WTC11 (cell line): ENCODE measurements around the gene TUBA3C. TPM values are rescaled to one million over a fixed set of nuclear protein-coding genes. Genes with fewer than 3 reads are reported as not detected.

Experiments used
- ATAC-seq: fragments of 200-7000 bp; cut with Tn5 transposase; 2 replicates; pipeline ENCODE4 v1.10.0; 2021; ENCODE audit warnings: mild to moderate bottlenecking, moderate library complexity
- CTCF ChIA-PET: fragments of 300-600 bp; sonication (Branson Sonifier 250); formaldehyde crosslinking; loops from one replicate; lab custom pipeline; 2021; ENCODE audit warnings: antibody characterized with exemption; lab: Charles Lee
- POLR2A ChIA-PET: fragments of 350-600 bp; sonication (Branson Sonifier 250); formaldehyde crosslinking; loops from one replicate; lab custom pipeline; 2021; ENCODE audit warnings: antibody characterized with exemption; lab: Charles Lee
- DNase-seq: peaks from one replicate; pipeline ENCODE4 v3.0.0; 2021; ENCODE audit warnings: low spot score
- H3K27ac Mint-ChIP-seq: 2 replicates; pipeline ENCODE4 v1.8.0; 2021; ENCODE audit warnings: mixed read lengths
- H3K27me3 Mint-ChIP-seq: 2 replicates; pipeline ENCODE4 v1.8.0; 2021; ENCODE audit warnings: low read depth, mild to moderate bottlenecking, moderate library complexity, mixed read lengths
- H3K36me3 Mint-ChIP-seq: 2 replicates; pipeline ENCODE4 v1.8.0; 2021; ENCODE audit warnings: mixed read lengths
- H3K4me1 Mint-ChIP-seq: 2 replicates; pipeline ENCODE4 v1.8.0; 2022; ENCODE audit warnings: mixed read lengths
- H3K4me3 Mint-ChIP-seq: 2 replicates; pipeline ENCODE4 v1.8.0; 2021; ENCODE audit warnings: mild to moderate bottlenecking, moderate library complexity, mixed read lengths
- H3K9me3 Mint-ChIP-seq: 2 replicates; pipeline ENCODE4 v1.8.0; 2021; ENCODE audit warnings: mixed read lengths
- GABPB1 ChIP-seq: sonication (generic); formaldehyde crosslinking; IDR thresholded peaks from 2 replicates; pipeline ENCODE4 v1.8.1; 2023; ENCODE audit warnings: mild to moderate bottlenecking, missing genetic modification reagents
- NFE2L1 ChIP-seq: sonication (generic); formaldehyde crosslinking; IDR thresholded peaks from 2 replicates; pipeline ENCODE4 v1.8.1; 2023; ENCODE audit warnings: missing genetic modification reagents
- NR1H2 ChIP-seq: sonication (generic); formaldehyde crosslinking; IDR thresholded peaks from 2 replicates; pipeline ENCODE4 v1.9.0; 2021; ENCODE audit warnings: mild to moderate bottlenecking, moderate library complexity, missing genetic modification reagents
- RORB ChIP-seq: fragments of 250-450 bp; sonication (Bioruptor Pico); IDR thresholded peaks from 2 replicates; pipeline ENCODE4 v1.9.0; 2021; ENCODE audit warnings: mild to moderate bottlenecking
- SP1 ChIP-seq: sonication (generic); formaldehyde crosslinking; conservative IDR thresholded peaks from 2 replicates; pipeline ENCODE4 v1.8.1; 2022; ENCODE audit warnings: missing genetic modification reagents
- ZNF121 ChIP-seq: sonication (generic); formaldehyde crosslinking; IDR thresholded peaks from 2 replicates; pipeline ENCODE4 v1.8.0; 2023; ENCODE audit warnings: missing genetic modification reagents
- ZNF138 ChIP-seq: sonication (generic); formaldehyde crosslinking; conservative IDR thresholded peaks from 2 replicates; pipeline ENCODE4 v1.8.1; 2022; ENCODE audit warnings: mild to moderate bottlenecking, moderate library complexity, missing genetic modification reagents
- ZNF219 ChIP-seq: sonication (generic); formaldehyde crosslinking; IDR thresholded peaks from 2 replicates; pipeline ENCODE4 v1.8.0; 2023; ENCODE audit warnings: missing genetic modification reagents, mild to moderate bottlenecking, borderline replicate concordance
- ZNF232 ChIP-seq: sonication (generic); formaldehyde crosslinking; IDR thresholded peaks from 2 replicates; pipeline ENCODE4 v1.8.0; 2022; ENCODE audit warnings: mild to moderate bottlenecking, missing genetic modification reagents
- ZNF263 ChIP-seq: sonication (generic); formaldehyde crosslinking; IDR thresholded peaks from 2 replicates; pipeline ENCODE4 v1.8.1; 2022; ENCODE audit warnings: low read depth, mild to moderate bottlenecking, moderate library complexity, missing genetic modification reagents
- ZNF671 ChIP-seq: fragments of 250-450 bp; sonication (Bioruptor Pico); IDR thresholded peaks from 2 replicates; pipeline ENCODE4 v1.8.0; 2021; ENCODE audit warnings: mild to moderate bottlenecking
- total RNA-seq: library from RNA; stranded (reverse); gene quantifications from 3 replicates; pipeline ENCODE4 v1.2.3, GENCODE V29; 2021
- TF ChIP-seq, protein P1 (sequence below): sonication (generic); formaldehyde crosslinking; IDR thresholded peaks from 2 replicates; pipeline ENCODE4 v1.8.1; 2022; ENCODE audit warnings: mild to moderate bottlenecking, moderate library complexity, missing genetic modification reagents
- TF ChIP-seq, protein P2 (sequence below): sonication (generic); formaldehyde crosslinking; IDR thresholded peaks from 2 replicates; pipeline ENCODE4 v1.8.1; 2023; ENCODE audit warnings: mild to moderate bottlenecking, missing genetic modification reagents
- TF ChIP-seq, protein P3 (sequence below): fragments of 250-450 bp; sonication (Bioruptor Pico); IDR thresholded peaks from 2 replicates; pipeline ENCODE4 v1.9.0; 2021; ENCODE audit warnings: mild to moderate bottlenecking
- TF ChIP-seq, protein P4 (sequence below): fragments of 200-600 bp; IDR thresholded peaks from 2 replicates; pipeline ENCODE4 v1.8.0; 2022; ENCODE audit warnings: antibody characterized with exemption
- TF ChIP-seq, protein P5 (sequence below): sonication (generic); formaldehyde crosslinking; conservative IDR thresholded peaks from 2 replicates; pipeline ENCODE4 v1.8.1; 2022; ENCODE audit warnings: mild to moderate bottlenecking, missing genetic modification reagents
- TF ChIP-seq, protein P6 (sequence below): sonication (generic); formaldehyde crosslinking; IDR thresholded peaks from 2 replicates; pipeline ENCODE4 v1.8.0; 2022; ENCODE audit warnings: mild to moderate bottlenecking, missing genetic modification reagents
- TF ChIP-seq, protein P7 (sequence below): sonication (generic); formaldehyde crosslinking; IDR thresholded peaks from 2 replicates; pipeline ENCODE4 v1.8.0; 2022; ENCODE audit warnings: mild to moderate bottlenecking, missing genetic modification reagents
- TF ChIP-seq, protein P8 (sequence below): fragments of 250-450 bp; sonication (Bioruptor Pico); IDR thresholded peaks from 2 replicates; pipeline ENCODE4 v2.1.2; 2022; ENCODE audit warnings: mild to moderate bottlenecking, moderate library complexity
- TF ChIP-seq, protein P9 (sequence below): sonication (generic); formaldehyde crosslinking; IDR thresholded peaks from 2 replicates; pipeline ENCODE4 v1.8.1; 2023; ENCODE audit warnings: mild to moderate bottlenecking, missing genetic modification reagents

TUBA3C gene
- total RNA-seq, 1 experiment from 2014 or later: not detected

DNA sequence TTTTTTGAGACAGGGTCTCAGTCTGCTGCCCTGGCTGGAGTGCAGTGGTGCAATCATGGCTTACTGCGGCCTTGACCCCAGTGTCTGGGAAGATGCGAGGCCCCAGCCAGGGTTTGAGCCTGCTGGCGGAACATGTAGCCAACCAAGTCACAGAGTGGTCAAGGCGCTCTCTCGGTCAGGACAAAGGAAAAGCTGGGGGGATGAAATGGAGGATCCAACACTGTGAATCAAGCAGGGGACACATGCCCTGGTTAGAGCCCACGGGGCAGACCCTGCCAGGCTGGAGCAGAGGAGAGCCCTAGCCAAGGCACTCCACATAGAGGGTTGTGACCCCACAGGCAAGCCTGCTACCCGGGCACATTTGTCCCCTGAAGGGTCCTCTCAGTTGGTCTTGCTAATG is 10.1 kb downstream of the TUBA3C start (continued):
- TF ChIP-seq, protein P1, sequence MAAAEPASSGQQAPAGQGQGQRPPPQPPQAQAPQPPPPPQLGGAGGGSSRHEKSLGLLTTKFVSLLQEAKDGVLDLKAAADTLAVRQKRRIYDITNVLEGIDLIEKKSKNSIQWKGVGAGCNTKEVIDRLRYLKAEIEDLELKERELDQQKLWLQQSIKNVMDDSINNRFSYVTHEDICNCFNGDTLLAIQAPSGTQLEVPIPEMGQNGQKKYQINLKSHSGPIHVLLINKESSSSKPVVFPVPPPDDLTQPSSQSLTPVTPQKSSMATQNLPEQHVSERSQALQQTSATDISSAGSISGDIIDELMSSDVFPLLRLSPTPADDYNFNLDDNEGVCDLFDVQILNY (CRISPR knock-in tag): no peak
- TF ChIP-seq, protein P2, sequence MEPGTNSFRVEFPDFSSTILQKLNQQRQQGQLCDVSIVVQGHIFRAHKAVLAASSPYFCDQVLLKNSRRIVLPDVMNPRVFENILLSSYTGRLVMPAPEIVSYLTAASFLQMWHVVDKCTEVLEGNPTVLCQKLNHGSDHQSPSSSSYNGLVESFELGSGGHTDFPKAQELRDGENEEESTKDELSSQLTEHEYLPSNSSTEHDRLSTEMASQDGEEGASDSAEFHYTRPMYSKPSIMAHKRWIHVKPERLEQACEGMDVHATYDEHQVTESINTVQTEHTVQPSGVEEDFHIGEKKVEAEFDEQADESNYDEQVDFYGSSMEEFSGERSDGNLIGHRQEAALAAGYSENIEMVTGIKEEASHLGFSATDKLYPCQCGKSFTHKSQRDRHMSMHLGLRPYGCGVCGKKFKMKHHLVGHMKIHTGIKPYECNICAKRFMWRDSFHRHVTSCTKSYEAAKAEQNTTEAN (CRISPR knock-in tag): no peak

DNA sequence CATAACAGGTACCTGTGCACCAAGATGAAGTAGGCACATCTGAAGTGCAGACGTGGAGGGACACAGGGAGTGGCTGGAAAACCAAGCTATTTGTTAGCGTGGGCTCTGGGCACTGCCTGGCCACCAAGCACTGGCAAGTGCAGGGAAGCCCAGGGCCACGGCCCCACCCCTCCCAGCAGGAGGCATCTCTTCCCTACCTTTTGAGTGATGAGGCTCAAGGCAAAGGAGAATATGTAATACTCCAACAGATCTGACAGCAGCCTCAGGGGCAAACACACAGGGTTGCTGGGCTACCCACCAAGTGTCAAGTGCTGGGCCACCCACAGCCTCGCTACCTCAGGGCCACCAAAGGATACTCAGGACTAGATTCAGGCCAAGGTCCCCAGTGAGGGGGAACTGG is 11.6 kb downstream of the TUBA3C start:
- ChIA-PET POLR2A (no interaction called here), CTCF (no interaction called here)
- Mint-ChIP-seq H3K36me3 (peaks cover 74% of the 10 kb centered on the region), H3K4me3 (no peak overlapping the region), H3K9me3 (peaks cover 53% of the 10 kb centered on the region), H3K27ac (no peak overlapping the region), H3K4me1 (no peaks in the 10 kb centered on the region), H3K27me3 (peaks cover 21% of the 10 kb centered on the region)
- no peak for TF ChIP-seq ZNF121 (CRISPR knock-in tag)
- no peak for ATAC-seq
- DNase-seq: no peak

DNA sequence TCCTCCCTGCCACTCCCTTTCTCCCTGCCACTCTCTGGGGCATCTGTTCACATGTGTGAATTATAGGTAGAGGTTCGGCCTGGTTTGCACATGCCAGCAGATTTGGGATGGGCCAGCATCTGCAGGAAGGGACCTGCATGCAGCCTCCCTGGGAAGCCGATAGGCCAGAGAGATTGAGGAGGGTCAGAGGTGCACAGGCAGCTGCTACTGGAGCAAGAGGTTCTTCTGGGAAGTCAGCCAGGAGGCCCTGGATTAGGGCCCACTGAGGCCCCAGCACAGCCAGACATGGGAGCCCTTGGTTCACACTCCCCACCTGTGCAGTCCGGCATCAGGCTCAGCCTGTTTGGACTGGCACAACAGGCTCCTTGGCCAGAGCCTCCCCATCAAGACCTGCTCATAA is 12.1 kb downstream of the TUBA3C start:
- DNase-seq (no peak), ATAC-seq (no peak)
- Mint-ChIP-seq H3K27me3 (peaks cover 21% of the 10 kb centered on the region), H3K9me3 (peaks cover 57% of the 10 kb centered on the region), H3K36me3 (peaks cover 74% of the 10 kb centered on the region), H3K4me3 (no peak overlapping the region), H3K27ac (no peak overlapping the region), H3K4me1 (no peaks in the 10 kb centered on the region)
- CTCF ChIA-PET: no interaction called here
- POLR2A ChIA-PET: no interaction called here
- TF ChIP-seq, protein P3, sequence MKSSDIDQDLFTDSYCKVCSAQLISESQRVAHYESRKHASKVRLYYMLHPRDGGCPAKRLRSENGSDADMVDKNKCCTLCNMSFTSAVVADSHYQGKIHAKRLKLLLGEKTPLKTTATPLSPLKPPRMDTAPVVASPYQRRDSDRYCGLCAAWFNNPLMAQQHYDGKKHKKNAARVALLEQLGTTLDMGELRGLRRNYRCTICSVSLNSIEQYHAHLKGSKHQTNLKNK (CRISPR knock-in tag): no peak
- TF ChIP-seq, protein P2 (CRISPR knock-in tag): no peak
- TF ChIP-seq, protein P4, sequence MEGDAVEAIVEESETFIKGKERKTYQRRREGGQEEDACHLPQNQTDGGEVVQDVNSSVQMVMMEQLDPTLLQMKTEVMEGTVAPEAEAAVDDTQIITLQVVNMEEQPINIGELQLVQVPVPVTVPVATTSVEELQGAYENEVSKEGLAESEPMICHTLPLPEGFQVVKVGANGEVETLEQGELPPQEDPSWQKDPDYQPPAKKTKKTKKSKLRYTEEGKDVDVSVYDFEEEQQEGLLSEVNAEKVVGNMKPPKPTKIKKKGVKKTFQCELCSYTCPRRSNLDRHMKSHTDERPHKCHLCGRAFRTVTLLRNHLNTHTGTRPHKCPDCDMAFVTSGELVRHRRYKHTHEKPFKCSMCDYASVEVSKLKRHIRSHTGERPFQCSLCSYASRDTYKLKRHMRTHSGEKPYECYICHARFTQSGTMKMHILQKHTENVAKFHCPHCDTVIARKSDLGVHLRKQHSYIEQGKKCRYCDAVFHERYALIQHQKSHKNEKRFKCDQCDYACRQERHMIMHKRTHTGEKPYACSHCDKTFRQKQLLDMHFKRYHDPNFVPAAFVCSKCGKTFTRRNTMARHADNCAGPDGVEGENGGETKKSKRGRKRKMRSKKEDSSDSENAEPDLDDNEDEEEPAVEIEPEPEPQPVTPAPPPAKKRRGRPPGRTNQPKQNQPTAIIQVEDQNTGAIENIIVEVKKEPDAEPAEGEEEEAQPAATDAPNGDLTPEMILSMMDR: no peak
- no peak for TF ChIP-seq ZNF219 (CRISPR knock-in tag)
- TF ChIP-seq ZNF671 (CRISPR knock-in tag): no peak
- TF ChIP-seq ZNF263 (CRISPR knock-in tag): no peak
- TF ChIP-seq NR1H2 (CRISPR knock-in tag): no peak
- TF ChIP-seq, protein P5, sequence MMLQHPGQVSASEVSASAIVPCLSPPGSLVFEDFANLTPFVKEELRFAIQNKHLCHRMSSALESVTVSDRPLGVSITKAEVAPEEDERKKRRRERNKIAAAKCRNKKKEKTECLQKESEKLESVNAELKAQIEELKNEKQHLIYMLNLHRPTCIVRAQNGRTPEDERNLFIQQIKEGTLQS (CRISPR knock-in tag): no peak
- no peak for TF ChIP-seq SP1
- no peak for TF ChIP-seq RORB (CRISPR knock-in tag)
- no peak for TF ChIP-seq GABPB1 (CRISPR knock-in tag)
- TF ChIP-seq ZNF232 (CRISPR knock-in tag): no peak
- no peak for TF ChIP-seq NFE2L1 (CRISPR knock-in tag)
- no peak for TF ChIP-seq ZNF138 (CRISPR knock-in tag)
- TF ChIP-seq, protein P6, sequence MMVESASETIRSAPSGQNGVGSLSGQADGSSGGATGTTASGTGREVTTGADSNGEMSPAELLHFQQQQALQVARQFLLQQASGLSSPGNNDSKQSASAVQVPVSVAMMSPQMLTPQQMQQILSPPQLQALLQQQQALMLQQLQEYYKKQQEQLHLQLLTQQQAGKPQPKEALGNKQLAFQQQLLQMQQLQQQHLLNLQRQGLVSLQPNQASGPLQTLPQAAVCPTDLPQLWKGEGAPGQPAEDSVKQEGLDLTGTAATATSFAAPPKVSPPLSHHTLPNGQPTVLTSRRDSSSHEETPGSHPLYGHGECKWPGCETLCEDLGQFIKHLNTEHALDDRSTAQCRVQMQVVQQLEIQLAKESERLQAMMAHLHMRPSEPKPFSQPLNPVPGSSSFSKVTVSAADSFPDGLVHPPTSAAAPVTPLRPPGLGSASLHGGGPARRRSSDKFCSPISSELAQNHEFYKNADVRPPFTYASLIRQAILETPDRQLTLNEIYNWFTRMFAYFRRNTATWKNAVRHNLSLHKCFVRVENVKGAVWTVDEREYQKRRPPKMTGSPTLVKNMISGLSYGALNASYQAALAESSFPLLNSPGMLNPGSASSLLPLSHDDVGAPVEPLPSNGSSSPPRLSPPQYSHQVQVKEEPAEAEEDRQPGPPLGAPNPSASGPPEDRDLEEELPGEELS (CRISPR knock-in tag): no peak
- TF ChIP-seq, protein P7, sequence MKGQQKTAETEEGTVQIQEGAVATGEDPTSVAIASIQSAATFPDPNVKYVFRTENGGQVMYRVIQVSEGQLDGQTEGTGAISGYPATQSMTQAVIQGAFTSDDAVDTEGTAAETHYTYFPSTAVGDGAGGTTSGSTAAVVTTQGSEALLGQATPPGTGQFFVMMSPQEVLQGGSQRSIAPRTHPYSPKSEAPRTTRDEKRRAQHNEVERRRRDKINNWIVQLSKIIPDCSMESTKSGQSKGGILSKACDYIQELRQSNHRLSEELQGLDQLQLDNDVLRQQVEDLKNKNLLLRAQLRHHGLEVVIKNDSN (CRISPR knock-in tag): no peak
- TF ChIP-seq, protein P8, sequence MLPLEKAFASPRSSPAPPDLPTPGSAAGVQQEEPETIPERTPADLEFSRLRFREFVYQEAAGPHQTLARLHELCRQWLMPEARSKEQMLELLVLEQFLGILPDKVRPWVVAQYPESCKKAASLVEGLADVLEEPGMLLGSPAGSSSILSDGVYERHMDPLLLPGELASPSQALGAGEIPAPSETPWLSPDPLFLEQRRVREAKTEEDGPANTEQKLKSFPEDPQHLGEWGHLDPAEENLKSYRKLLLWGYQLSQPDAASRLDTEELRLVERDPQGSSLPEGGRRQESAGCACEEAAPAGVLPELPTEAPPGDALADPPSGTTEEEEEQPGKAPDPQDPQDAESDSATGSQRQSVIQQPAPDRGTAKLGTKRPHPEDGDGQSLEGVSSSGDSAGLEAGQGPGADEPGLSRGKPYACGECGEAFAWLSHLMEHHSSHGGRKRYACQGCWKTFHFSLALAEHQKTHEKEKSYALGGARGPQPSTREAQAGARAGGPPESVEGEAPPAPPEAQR (CRISPR knock-in tag): no peak
- TF ChIP-seq, protein P1 (CRISPR knock-in tag): no peak
- TF ChIP-seq, protein P9, sequence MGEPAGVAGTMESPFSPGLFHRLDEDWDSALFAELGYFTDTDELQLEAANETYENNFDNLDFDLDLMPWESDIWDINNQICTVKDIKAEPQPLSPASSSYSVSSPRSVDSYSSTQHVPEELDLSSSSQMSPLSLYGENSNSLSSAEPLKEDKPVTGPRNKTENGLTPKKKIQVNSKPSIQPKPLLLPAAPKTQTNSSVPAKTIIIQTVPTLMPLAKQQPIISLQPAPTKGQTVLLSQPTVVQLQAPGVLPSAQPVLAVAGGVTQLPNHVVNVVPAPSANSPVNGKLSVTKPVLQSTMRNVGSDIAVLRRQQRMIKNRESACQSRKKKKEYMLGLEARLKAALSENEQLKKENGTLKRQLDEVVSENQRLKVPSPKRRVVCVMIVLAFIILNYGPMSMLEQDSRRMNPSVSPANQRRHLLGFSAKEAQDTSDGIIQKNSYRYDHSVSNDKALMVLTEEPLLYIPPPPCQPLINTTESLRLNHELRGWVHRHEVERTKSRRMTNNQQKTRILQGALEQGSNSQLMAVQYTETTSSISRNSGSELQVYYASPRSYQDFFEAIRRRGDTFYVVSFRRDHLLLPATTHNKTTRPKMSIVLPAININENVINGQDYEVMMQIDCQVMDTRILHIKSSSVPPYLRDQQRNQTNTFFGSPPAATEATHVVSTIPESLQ: no peak
